Astrocyte of the spinal cord (primary cell): ENCODE measurements around the gene FKBP9.

Experiments
- DNase-seq: peaks from one replicate; pipeline ENCODE4 v3.0.0; 2011; ENCODE audit warnings: low read depth, low spot score
- H3K4me3 ChIP-seq: 2 replicates; pipeline ENCODE4 v1.5.1; 2011; ENCODE audit warnings: low read depth, mild to moderate bottlenecking, low read length, moderate library complexity
- CTCF ChIP-seq: IDR thresholded peaks from 2 replicates; pipeline ENCODE4 v1.5.1; 2012; ENCODE audit warnings: low read depth, mild to moderate bottlenecking, low read length, inconsistent platforms
- in situ Hi-C: cut with HindIII; loops from 2 replicates; pipeline ENCODE4 v1.10.0; 2017; ENCODE audit warnings: low sequenced_read_pairs

The FKBP9 gene

DNA sequence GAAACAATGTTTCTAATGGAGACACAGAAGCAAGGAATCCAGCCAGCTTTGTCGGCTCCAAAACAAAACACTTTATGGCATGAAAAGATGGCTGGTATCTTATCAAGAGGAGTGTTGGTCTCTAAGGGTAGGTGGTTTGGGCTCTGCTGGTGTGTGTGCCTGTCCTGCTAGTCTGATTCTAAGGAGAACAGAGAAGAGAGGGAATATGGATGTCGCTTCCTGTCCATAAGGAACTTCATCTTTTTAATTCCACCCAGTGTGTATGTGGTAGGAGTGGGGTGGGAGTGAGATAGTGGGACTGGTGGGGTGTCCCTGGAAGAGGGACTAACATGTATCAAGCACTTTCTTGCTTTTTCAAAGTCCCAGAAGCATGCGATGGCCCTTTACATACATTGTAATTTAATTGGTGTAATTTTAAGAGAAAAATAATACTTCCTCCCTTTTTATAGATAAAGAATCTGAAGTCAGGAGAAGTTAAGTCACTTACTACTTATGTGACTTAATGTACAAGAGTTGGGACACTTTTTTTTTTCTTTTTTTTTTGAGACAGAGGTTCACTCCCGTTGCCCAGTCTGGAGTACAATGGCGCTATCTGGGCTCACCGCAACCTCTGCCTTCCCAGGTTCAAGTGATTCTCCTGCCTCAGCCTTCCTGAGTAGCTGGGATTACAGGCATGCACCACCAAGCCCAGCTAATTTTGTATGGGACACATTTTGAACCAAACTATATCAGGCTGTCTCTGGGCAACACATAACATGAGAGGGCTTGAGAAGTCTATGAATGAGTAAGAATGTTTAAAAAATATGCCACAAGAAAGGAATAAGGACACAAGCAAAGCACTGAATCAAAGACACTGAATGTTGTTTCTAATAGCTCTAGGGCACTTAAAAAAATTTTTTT, 86.5 kb downstream of the FKBP9 start:
- in situ Hi-C loops: no loop called here
- DNase-seq: no peak
- TF ChIP-seq CTCF: no peak
- H3K4me3 ChIP-seq: no peak overlapping the region

GRCh38 chr7:33044401-33044718, 87.1 kb downstream of the FKBP9 start:
- no peak for DNase-seq
- H3K4me3 ChIP-seq: no peak overlapping the region
- in situ Hi-C loops: no loop called here
- no peak for TF ChIP-seq CTCF

DNA sequence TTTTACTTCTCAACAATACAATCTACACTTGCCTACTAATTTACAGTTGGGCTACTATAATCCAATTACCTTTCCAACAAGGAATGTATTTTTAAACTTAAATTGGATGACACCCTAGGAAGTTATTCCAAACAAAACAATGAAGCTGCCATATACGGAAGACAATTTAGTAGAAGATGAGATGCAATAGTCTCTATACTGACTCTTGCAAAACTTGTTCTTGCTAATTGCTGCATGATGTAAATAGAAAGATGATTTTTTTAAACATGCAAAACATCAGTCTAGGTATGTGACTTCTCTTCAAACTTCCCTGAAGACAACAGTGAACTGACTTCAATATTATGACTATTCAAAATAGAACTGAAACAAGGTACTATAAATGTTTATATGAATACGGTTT, 87.7 kb downstream of the FKBP9 start:
- no peak for TF ChIP-seq CTCF
- in situ Hi-C loops: no loop called here
- DNase-seq: no peak
- no peak overlapping the region for H3K4me3 ChIP-seq

DNA sequence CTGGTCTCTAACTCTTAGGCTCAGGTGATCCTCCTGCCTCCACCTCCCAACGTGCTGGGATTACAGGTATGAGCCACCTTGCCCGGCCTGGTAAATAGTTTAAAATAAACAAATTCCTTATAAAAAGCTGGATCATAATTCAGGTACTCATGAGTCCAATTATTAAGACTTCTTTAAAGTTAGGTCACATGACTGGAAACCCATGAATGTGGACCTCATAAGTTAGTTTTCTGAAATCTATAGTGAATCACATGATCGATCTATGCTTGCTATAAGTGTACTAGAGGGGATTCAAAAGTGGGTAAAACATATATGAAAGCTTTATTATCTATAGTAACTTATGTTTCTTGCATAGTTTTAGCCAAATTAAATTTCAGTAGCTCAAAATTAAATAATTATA, 91.0 kb downstream of the FKBP9 start:
- no peak overlapping the region for H3K4me3 ChIP-seq
- no peak for TF ChIP-seq CTCF
- in situ Hi-C loops: no loop called here
- DNase-seq: no peak

- in situ Hi-C loops: no loop called here
- DNase-seq: no peak
- no peak for TF ChIP-seq CTCF
Observed at GRCh38 chr7:33048704-33049103, 91.5 kb downstream of the FKBP9 start.

DNA sequence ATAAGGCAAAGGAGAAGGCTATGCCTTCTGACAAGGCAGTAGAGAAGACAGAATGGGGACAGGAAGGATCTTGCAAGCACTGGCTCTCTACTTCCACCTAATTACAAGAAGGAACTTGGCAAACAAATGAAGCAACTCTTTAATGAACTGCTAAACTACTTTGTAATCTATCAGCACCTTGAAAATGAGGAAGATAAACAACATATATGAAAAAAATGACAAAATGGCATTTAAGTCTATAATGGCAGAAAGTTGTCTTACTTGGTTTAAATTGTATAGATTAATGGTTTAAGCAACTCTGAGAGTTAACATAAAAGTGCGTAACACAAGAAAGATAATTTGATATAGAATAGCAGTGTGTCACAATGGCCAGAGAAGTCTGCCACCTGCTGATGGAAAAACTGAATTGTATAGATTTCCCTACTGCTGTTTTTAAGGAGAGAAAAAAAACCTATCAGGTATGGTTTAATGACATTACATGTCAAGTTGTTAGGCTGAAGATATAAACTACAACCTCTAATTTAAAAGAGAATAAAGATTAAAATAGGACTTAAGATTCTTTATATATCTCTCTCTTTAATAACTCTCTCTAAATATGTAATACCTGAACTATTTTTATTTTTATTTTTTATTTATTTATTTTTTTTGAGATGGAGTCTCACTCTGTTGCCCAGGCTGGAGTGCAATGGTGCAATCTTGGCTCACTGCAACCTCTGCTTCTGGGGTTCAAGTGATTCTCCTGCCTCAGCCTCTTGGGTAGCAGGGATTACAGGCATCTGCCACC, 93.5 kb downstream of the FKBP9 start:
- peak; percentile 67 for TF ChIP-seq CTCF
- no peak overlapping the region for H3K4me3 ChIP-seq
- DNase-seq: peak; percentile 62
- in situ Hi-C loops: no loop called here

More at GRCh38 chr7:33048704-33049103, 91.5 kb downstream of the FKBP9 start:
- H3K4me3 ChIP-seq: no peak overlapping the region
